NCI-H2196 treated with DMSO at 0.1 percent for 48 hours (cell line): Measurements from ENCODE around the gene THYN1.
A peak's percentile ranks its signal among the peaks of the same experiment; 100 is the strongest.
"Not testable (repeated sequence)": the region's sequence is repeated elsewhere in the genome, so short reads cannot be mapped to it uniquely, and the experiment has no call there.

Experiments
- DNase-seq: peaks from one replicate; lab custom pipeline; 2025; ENCODE audit not compliant: unreplicated experiment; lab: John Stamatoyannopoulos, UW

The THYN1 gene

DNA sequence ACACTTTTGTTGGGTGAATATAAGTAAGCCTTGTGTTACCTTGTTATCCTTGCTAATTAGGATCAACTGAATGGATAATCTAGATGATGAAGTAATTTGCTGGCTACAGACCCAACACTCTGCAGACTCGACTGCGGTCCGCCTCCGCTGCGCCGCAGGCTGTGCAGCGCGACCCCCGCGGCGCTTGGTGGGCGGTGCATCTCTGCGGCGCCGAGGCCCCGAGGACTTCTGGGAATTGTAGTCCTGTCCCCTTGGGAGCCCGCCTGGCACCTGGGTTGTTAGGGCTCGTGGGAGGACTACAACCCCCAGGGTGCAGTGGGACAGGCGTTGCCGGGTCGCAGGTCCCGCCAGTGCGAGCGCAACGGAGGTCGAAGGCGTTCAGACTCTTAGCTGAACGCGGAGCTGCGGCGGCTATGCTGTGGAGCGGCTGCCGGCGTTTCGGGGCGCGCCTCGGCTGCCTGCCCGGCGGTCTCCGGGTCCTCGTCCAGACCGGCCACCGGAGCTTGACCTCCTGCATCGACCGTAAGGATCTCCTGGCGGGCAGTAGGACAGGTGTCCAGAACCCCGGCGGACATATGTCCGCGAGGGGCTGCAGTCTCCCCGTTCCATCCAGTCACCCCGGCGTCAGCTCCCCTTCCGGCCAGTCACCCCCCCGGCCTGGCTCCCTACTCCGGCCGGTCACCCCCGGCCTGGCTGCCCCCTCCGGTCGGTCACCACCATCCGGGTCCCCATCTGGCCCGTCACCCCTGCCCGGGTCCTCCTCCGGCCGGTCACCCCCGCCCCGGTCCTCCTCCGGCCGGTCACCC lies at the start of gene THYN1, which contains the start of gene ACAD8:
THYN1 (minus strand) TSS at position 165 of the 806 bp plus-strand sequence. CDS start 470 bp downstream, outside the sequence.
ACAD8 (plus strand) TSS at position 381 of the 806 bp plus-strand sequence; CDS start at position 414, 33 bp downstream.
- DNase-seq: peak; percentile 88

DNA sequence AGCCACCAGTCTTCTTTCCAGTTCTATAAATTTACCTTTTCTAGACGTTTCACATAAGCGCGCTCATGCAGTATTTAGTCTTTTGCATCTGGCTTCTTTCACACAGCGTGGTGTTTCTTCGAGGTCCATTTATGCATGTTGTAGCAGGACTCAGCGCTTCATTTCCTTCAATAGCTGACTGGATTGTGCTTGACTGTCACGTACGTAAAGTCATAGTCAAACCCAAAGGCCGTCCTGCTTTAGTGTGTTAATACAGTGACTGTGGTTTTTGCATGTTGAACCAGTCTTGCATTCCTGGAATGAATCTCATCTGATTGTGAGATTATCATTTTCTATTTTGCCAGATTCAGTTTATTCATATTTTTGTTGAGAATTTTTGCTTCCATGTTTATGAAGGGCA lies 41.5 kb upstream of the THYN1 start:
- no peak for DNase-seq

DNA sequence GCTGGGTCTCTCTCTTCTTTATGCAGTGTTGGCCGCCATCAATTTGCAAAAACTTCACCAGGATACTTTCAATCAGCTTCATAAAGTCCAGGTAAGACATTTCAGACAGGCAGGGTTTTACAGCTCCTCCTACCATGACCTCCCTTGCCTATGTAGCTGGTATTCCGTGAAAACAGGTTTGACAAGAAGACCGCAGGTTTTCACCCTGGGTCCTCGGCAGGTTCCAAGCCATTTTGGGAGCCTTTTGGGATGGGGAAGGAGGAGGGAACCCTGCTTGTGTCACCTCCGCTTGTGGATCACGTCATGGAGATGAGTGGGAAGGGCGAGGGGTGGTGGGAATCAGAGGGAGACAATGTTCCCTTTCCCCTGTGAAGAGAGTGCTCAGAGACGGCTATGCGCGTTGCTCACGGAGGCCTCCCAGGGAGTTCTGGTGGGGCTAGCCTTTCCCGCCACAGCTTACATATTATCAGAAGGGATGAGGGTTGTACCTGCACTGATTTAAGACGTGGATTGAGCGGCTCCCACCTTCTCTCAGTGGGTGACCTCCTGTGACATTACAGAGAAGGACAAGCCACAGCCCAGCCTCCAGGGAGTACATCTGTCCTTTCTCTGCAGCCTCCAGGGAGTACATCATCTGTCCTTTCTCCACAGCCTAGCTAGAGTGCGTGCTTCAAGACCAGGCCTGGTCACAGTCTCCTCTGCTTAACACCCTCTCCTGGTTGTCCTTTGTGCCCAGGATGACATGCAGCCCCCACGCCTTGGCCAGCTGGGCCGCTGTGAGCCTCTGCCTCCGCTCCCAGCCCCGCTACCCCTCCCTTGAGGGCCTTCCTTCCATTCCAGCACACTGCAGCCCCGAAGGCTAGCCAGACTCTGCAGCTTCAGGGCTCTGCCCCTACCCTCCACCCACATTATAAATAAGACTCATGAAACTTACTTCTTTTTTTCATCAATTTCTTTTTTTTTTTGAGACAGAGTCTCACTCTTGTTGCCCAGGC lies 40.3 kb upstream of the THYN1 start:
- DNase-seq: no peak

DNA sequence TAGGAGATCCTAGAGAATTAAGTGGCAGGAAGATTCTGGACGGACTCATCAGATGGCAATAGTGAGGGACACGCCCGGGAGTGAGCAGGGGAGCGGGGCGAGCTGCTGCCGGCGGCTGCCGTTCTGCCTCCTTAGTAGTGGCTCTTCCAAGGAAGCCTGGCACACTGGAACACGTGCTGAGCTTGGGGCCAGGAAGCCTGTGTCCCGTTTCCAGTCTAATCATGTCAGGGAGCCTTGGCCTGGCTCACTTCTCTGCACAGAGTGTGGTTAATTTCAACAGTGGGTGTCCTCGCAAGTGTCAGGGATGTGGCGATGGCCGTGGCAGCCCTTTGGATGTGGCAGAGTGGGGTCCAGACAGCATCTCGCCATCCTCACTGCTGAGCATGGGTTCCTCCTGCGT lies 39.5 kb upstream of the THYN1 start:
- DNase-seq: no peak

DNA sequence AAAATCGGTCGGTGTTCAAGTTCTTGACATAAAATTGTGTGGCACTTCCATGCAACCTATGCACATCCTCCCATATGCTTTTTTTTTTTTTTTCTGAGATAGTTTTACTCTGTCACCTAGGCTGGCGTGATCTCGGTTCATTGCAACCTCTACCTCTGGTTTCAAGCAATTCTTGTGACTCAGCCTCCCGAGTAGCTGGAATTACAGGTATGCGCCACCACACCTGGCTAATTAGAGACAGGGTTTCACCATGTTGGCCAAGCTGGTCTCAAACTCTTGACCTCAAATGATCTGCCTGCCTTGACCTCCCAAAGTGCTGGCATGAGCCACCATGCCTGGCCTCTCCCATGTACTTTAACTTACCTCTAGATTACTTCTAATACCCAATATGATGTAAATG lies 38.0 kb upstream of the THYN1 start:
- no peak for DNase-seq

DNA sequence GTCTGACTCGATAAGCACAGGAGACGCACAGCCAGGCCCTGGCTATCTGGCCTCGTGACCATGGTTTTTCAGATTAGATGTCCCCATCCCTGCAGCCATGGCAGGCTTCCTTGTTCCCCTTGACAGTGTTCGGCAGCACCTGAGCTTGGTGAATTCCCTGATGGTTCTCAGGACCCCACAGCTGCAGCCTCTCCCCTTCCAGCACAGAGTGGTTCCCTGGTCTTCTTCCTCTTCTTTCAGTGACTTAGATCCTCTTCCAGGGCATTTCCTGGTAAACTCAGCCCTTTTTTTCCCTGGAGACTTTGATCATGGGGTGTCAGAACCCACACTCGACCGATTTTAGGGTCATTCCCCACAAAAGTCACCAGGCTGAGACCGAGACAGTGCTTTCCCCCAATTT lies 37.5 kb upstream of the THYN1 start:
- no peak for DNase-seq

DNA sequence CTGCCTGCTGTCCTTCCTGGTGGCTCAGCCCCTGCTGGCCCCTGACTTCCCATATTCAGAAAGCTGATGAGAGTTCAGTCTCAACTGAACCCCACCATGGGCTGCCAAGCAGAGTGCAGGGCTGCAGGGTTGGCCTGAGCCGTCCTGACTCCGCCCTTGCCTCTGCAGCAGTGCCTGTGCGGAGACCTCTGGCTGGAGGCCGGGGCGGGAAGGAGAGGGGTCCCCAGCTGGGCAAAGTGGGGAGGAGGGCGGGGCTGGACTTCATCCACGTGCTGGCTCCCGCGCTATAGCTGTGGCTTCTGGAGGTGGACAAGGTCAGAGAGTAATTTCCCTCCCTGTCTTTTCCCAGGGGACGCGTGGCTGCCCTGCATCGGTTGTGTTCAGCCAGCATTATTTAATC lies 36.6 kb upstream of the THYN1 start:
- DNase-seq: no peak

DNA sequence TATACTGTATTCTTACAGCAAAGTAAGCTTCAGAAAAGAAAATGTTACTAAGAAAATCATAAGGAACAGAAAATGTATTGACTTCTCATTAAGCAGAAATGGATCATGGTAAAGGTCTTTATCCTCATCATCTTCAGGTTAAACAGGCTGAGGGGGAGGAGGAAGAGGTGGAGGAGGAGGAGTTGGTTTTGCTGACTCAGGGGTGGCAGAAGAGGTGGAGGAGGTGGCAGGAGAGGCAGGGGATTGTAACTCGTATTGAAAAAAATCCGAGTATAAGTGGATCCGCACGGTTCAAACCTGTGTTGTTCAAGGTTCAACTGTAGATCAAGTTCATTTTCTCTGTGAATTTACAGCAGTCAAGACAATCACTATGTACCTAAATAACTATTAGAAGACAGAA lies 36.0 kb upstream of the THYN1 start:
- no peak for DNase-seq

DNA sequence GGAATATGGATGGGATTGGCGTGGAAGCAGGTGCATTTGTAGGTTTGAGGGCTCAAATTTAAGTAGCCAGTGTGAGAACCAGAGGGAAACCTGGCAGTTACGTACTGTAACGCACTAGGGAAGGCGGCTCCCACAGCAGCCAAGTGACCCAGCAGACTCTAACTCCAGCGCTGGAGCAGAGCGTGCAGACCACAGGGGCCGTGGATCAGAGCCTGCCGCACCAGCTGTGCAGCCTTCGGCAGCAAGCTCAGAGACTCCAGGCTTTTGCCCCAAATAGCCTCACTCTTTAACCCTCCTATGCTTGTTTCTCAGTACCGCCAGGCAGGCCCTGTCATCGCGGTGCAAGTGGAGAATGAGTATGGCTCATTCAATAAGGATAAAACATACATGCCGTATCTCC lies 35.3 kb upstream of the THYN1 start:
- DNase-seq: no peak

DNA sequence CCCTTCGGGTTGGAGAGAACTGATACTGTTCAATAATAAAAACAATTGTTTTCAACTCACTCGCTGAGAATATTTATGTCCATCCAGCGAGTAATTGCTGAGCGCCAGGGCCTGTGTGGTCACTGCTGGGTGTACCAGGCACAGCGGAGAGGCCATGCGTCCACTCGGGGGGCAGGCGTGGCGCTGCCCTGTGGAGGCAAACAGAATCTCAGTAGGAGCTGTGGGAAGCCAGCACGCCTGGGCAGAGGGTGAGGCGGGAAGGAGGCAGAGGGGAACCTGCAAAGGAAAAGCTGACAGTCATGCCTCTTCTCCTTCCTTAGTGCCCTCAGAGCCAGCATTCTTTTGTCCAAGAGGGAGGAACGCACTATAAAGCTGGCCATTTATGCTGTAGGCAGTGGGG lies 34.4 kb upstream of the THYN1 start:
- no peak for DNase-seq

DNA sequence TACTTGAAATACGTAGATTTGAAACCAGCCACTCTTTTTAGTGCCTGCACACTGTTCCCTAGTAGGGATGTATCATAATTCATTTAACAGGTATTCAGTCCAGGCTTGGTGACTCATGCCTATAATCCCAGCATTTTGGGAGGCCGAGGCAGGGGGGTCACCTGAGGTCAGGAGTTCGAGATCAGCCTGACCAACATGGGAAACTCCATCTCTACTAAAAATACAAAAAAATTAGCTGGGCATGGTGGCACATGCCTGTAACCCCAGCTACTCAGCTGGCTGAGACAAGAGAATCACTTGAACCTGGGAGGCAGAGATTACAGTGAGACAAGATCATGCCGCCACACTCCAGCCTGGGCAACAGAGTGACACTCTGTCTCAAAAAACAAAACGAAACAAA lies 31.2 kb upstream of the THYN1 start:
- DNase-seq: not testable (repeated sequence)

DNA sequence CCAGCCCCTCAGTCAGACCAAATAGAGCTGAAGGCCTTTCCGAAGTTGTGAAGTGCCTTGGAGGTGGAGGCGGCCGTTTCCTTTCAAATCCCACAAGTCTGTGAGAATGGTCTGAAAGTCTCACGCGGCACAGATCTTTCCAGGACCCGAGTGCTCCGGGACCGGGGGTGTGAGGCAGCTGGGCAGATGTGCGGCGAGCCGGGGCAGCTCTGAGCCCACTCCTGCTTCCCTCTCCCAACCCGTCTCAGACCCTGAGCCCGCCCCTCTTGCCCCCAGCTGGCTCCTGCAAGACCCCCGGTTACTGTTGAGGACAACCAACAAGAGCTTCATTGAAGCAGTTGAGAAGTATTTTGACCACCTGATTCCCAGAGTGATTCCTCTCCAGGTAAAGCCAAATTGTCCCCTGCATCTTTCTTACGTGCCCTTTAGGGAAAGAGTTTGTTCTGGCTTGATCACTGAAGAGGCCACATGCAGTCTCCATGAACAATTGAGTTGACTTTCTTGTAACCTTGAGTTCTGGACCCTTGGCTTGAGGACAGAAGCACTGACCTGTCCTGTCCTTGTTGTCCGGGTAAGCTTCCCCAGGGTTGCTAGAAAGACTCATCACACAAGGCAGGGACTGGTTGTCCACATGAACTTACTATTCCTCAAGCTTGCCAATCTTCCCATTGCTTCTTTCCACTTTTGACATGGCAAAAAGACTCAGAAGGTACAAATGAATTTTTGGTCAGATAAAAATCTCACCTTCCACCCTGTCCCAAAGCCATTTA lies 30.5 kb upstream of the THYN1 start:
- no peak for DNase-seq

DNA sequence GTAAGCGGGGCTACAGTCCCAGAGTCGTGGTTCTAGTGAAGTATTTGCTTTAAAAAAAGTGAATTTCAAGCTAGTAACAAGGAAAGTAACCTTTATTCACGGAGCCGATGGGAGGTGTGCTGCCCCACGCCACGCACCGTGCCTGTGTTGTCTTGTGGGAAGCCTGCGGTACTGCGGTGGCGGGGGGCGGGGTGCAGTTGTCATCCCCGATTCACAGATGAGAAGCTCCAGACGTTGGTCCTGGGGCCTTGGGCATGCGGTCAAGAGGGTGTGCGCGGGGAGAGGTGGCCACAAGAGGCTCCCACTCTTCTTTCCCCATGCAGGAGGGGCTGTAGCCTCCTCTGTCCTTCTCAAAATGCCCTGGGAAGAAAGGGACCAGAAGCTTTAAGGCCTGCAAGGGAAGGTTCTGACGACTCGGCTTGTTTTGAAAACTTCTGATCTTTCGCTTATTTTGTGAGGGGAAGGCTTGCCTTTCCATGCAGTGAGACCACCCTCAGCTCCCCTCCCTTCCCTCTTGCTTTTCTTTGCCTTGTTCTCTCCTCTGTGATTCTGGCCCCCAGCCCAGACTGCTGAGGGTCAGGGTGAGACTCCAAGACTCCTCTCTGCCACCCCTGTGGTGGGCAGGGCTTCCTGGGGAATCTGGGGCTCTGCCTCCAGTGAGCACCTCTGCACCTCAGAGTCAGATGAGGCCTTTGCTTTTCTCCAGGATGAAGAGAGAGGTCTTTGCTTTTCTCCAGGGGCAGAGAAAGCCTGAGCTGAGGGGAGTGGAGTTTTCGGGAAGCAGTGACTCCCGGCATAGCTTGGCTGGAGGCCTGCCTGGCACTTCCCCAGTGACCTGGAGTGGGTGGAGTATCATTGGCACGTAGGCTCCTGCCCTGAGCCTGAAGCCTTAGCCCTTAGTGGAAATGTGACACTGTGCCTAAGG lies 29.2 kb upstream of the THYN1 start:
- DNase-seq: no peak

DNA sequence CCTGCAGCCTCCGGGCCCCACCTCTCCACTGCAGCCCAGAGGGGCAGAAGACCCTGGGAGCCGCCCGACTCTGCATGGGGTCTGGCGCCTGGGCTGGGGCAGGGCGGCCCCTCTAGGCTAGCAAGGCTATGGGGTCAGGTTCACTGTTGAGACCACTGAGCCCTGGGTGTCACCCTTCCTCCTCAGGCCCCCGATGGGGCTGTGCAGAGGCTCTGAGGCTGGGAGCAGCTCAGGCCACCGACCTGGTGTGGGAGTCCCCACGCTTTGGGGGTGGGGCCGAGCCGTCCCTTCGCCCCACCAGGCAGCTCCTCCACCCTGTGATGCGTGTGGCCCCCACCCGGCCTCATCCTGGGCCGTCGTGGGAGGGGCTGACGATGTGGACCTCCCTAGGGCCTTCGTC lies 28.5 kb upstream of the THYN1 start:
- DNase-seq: not testable (repeated sequence)

DNA sequence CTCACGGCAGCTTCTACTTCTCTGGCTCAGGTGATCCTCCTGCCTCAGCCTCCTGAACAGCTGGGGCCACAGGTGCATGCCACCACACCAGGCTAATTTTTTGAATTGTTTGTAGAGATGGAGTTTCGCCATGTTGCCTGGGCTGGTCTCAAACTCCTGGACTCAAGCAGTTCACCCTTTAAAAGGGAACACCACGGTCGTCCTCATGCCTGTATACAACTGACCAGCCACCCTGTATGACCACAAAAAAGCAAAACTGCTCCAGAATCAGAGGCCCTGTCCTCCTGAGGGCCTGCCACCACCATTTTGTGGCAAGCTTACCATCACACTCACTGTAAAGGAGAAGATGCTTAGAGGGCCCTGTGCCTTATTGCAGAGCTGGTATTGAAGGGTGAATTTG lies 25.2 kb upstream of the THYN1 start:
- DNase-seq: no peak

DNA sequence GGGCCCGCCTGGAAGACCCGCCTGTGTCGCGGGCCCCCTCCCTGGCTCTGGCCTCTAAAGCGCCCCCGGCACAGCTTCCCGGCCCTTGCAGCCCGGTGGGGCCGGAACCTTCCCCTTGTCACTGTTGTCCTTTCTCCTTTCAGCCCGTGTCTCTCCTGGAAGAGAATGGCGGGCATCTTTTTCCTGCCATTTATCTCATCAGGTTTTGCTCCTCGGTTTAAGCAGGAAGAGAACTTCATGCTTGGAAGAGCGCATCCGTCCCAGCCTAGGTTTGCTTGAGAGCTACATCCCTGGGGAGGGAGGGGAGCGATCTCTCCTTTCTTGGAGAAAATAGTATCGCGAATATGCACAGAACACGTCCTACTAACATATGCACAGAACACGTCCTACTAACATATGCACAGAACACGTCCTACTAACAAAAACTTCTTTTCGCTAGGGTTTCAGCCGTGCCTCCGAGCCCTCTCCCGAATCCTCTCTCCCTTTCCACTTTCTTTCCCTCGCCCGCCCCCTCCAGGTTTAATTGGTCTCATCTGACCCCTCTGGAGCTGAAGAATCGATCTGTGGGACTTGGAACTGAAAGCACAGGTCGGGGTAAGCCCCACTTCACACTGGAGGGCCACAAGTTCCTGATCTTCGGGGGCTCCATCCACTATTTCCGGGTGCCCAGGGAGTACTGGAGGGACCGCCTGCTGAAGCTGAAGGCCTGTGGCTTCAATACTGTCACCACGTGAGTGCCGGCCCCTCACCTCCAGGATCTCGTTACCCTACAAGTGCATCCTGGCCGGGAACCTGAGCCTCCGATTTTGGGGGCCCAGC lies 24.2 kb upstream of the THYN1 start:
- DNase-seq: no peak

DNA sequence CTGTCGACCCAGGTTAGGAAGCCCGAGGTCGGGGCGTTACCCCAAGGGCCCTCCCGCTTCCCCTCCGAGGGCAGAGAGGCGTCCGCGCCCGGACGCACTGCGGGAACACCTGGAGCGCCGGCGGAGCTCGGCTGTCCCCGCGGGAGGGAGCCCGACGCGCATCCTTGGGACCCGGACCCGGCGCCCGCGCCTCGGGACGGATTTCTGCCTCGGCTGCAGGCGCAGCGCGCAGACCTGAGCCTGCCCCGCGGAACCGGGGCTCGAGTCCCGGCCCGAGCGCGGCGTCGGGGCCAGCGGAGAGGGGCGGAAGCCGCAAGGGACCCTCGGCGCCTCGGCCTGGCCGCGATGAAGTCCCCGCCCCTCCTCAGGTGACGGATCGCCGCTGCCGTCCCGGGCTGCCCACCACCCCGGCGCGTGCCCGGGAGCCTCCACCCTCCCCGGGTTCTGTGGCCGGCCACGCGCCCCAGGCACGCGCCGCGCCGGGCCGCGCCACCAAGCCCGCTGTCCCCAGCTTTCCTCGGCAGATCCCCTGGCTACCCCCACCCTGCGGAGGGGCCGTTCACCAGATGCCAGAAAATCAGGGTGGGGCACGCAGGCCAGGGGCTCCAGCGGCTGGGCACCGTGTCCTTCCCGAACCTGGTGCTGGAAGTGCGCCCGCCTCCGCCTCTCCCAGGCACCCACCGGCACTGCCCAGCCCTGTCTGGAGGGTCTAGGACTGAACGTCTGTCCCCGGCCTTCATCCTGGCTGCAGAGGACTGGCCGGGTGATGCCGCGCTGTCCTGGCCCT lies 23.4 kb upstream of the THYN1 start:
- no peak for DNase-seq
